HUES48 (cell line): Measurements from ENCODE around the gene PPP1R12B.

Source experiments
- H3K27ac ChIP-seq: one replicate; pipeline ENCODE4 v1.7.0; 2013; ENCODE audit warnings: low read depth, low read length, inconsistent platforms
- H3K27me3 ChIP-seq: 2 replicates; pipeline ENCODE4 v1.6.1; 2013; ENCODE audit warnings: mild to moderate bottlenecking, low read length; ENCODE audit not compliant: control insufficient read depth, insufficient read depth
- H3K36me3 ChIP-seq: 2 replicates; pipeline ENCODE4 v1.6.1; 2013; ENCODE audit warnings: low read length; ENCODE audit not compliant: control insufficient read depth, insufficient read depth
- H3K4me1 ChIP-seq: 2 replicates; pipeline ENCODE4 v1.6.1; 2013; ENCODE audit warnings: mild to moderate bottlenecking, low read length; ENCODE audit not compliant: control insufficient read depth, insufficient read depth
- H3K4me3 ChIP-seq: 2 replicates; pipeline ENCODE4 v1.5.1; 2013; ENCODE audit warnings: mild to moderate bottlenecking, low read depth, low read length
- H3K9ac ChIP-seq: 2 replicates; pipeline ENCODE4 v1.6.1; 2013; ENCODE audit warnings: mild to moderate bottlenecking, low read depth, low read length, moderate library complexity
- H3K9me3 ChIP-seq: 2 replicates; pipeline ENCODE4 v1.6.1; 2013; ENCODE audit warnings: low read length; ENCODE audit not compliant: control insufficient read depth, insufficient read depth

PPP1R12B gene

DNA sequence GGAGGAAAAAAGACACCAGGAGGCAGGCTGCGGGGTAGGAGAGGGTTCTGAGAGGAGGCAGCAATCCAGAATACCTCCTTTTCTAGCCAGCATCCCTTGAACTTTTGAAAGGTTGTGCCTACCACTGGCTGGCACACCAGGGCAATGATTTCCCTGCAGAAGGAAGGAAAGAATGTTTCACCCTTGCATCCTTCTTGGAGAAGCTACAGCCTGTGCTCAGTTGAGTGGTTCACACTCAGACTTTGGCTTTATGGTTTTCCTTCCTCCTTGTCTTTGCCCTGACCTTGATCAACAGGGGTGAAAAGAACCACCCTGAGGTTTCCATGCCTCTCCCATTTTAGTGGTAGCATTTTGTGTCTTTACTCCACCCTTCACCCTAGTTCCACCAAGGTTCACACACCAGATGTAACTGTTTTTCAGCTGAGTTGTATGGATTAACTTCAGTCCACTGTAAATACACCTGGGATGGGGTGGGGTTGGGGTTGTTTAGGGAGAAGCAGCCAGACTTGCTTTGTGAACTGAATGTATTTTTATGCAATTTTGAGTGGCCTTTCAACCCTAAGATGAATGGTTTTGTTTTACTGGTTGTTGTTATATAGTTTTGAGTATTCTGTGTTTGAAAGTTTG, 239.5 kb downstream of the PPP1R12B start:
- Histone ChIP-seq H3K27me3 (no peaks in the 10 kb centered on the region), H3K4me1 (peaks cover 5% of the 10 kb centered on the region; the same call in 1 of the 2 replicates), H3K27ac (no peak overlapping the region)

DNA sequence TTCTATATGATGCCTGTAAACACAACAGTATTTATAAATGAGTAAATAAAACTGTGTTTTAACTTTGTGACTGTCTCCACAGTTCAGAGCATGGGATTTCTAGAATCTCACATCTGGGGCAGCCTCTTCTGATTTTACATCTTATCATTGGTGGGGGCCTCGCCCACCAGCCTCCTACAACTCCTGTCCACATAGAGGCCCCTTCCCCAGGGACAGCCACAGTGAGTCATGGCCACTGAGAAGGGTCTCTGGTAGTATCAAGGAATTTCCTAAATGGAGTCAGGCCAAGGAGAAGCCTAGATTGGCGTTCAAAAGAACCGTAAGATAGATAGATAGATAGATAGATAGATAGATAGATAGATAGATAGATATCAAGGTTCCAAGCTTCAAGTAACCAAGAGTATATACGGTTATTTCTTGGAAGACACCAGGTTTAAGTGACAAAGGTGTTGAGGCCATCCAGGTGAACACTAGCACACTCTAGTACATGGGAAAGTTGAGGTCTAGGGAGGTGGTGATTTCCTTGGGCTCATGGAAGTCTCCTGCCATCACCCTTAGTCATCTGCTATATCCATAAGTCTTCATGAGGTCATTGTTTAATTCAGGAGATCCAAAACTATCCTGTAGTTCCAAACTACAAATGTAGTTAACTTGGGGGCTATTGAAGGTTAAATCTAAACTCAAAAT, 240.1 kb downstream of the PPP1R12B start:
- Histone ChIP-seq H3K4me3 (no peak overlapping the region), H3K27ac (peak overlapping the region; percentile 83), H3K9me3 (no peaks in the 10 kb centered on the region), H3K9ac (no peak overlapping the region), H3K36me3 (no peaks in the 10 kb centered on the region), H3K27me3 (no peaks in the 10 kb centered on the region), H3K4me1 (peaks cover 5% of the 10 kb centered on the region; the same call in 1 of the 2 replicates)

More for the DNA sequence above, 239.5 kb downstream of the PPP1R12B start:
- H3K4me3 ChIP-seq: no peak overlapping the region
- no peaks in the 10 kb centered on the region for H3K9me3 ChIP-seq
- H3K36me3 ChIP-seq: no peaks in the 10 kb centered on the region
- H3K9ac ChIP-seq: no peak overlapping the region

DNA sequence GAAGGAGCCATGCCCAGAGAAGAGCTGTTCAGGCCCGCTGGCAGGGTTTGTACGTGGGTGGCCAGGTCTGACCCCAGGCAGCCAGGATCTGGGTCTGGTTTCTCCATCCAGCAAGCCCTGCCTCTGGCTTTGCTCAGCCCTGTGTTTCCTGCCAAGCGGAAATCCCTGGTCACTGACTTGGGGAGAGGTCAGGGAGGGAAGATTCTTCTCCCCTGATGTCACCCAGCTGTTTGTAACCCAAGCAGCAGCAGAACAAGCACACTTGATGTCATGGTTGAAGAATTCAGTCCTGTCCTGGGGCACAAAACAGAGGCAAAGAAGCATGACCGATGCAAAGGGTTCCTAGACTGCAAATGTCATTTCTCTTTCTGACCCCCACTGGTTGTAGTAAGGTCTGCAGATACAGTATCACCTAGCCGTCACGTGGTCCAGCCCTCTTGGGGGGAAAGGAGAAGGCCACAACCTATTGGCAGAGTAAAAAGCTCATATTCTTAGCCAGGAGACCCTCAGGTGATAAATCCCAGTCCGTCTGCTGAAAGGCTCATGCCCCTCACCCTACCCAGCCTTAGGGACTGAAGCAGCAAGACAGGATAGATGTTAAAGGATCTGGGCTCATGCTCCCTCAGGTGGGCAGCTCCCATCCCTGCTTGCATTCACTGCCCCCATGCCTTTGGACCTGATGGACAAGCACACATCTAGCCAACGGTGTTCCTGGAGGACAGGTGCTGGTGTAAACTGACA, 240.9 kb downstream of the PPP1R12B start:
- Histone ChIP-seq H3K4me1 (peaks cover 5% of the 10 kb centered on the region; the same call in 1 of the 2 replicates), H3K4me3 (no peak overlapping the region), H3K9me3 (no peaks in the 10 kb centered on the region), H3K27ac (peak overlapping the region; percentile 83), H3K9ac (no peak overlapping the region), H3K27me3 (no peaks in the 10 kb centered on the region), H3K36me3 (no peaks in the 10 kb centered on the region)

DNA sequence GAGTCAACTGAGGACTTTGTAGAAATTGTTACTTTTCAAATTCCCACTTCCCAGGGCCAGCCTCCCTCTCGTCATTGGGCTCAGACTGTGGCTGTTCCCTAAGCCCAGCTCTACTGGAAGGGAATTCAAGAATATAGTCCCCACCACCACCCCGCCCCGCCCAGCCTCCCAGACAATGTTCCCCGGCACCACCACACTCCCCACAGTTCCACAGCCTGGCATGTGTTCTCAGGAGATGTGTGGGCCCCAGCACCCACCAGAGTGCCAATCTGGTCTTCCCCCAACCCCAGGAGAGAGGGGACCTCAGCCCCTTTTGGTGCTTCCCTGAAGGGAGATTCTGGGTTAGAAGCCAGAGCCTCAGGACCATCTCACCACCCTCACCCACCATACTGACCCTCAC, 241.6 kb downstream of the PPP1R12B start:
- no peaks in the 10 kb centered on the region for H3K27me3 ChIP-seq
- H3K27ac ChIP-seq: peak overlapping the region; percentile 71
- H3K4me3 ChIP-seq: no peak overlapping the region
- no peaks in the 10 kb centered on the region for H3K9me3 ChIP-seq
- no peaks in the 10 kb centered on the region for H3K36me3 ChIP-seq
- peaks cover 5% of the 10 kb centered on the region; the same call in 1 of the 2 replicates for H3K4me1 ChIP-seq
- H3K9ac ChIP-seq: no peak overlapping the region

DNA sequence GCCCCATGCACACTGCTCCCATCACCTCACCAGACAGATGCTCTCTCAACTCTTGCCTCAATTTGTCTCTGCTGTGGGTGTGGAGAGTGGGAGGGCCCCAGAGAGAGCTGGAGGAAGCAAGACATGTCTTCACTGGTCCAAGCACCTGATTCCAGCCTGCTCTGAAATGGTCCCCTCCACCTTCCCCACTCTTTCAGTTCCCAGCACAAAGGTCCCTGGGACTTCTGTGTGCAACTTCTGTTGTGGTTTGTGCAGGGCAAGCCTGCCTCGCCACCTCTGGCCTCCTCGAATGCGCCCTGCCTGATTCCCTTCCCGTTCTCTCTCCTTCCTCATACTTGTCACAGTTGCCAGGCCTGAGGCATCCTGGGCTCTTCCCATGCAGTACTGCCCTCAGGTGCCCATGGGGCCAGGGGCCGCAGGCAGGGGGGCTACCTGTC, 242.5 kb downstream of the PPP1R12B start:
- Histone ChIP-seq H3K36me3 (no peaks in the 10 kb centered on the region), H3K9me3 (no peaks in the 10 kb centered on the region), H3K27me3 (no peaks in the 10 kb centered on the region), H3K27ac (no peak overlapping the region), H3K4me3 (no peak overlapping the region), H3K4me1 (peaks cover 5% of the 10 kb centered on the region; the same call in 1 of the 2 replicates), H3K9ac (no peak overlapping the region)

DNA sequence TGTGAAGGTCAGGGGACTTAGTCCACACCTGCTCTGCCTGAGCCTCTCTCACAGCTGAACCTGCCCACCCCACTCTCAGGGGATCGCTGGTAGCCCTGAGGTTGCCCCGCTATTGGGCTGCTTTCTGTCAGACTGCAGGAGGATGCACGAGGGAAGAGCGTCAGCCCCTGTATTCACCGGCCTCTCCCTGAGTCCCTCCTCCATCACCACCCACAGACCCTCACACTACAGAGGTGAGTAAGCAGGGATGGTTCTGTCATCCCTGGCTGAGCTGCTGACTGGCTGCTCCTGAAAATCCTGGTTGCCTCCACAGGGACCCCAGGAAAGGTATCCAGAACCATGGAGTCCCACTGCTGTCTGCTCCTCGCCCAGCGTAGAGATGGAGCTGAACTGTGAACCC, 243.0 kb downstream of the PPP1R12B start:
- H3K27ac ChIP-seq: no peak overlapping the region
- H3K9me3 ChIP-seq: no peaks in the 10 kb centered on the region
- no peak overlapping the region for H3K9ac ChIP-seq
- H3K4me3 ChIP-seq: no peak overlapping the region
- no peaks in the 10 kb centered on the region for H3K36me3 ChIP-seq
- no peaks in the 10 kb centered on the region for H3K27me3 ChIP-seq
- H3K4me1 ChIP-seq: peaks cover 5% of the 10 kb centered on the region; the same call in 1 of the 2 replicates

DNA sequence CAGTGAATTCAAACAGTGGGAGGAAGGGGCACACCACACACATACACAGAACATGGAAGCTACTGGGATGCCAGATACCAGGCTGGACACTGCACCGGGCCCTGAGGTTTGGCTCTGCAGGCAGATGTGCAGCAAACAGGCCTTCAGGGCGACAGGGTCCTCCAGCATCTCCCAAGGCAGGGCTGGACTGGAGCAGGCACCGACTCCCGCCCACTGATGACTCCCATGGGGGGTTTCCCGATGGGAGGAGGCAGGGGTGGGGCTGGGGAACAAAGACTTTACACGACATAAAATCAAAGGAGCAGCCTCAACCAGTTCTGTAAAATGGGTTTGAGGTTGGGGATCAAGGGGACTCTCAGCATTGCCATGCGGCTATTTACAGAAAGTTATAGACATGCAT, 243.6 kb downstream of the PPP1R12B start:
- H3K4me1 ChIP-seq: peaks cover 5% of the 10 kb centered on the region; the same call in 1 of the 2 replicates
- no peak overlapping the region for H3K9ac ChIP-seq
- H3K27me3 ChIP-seq: no peaks in the 10 kb centered on the region
- H3K36me3 ChIP-seq: no peaks in the 10 kb centered on the region
- H3K9me3 ChIP-seq: no peaks in the 10 kb centered on the region
- H3K4me3 ChIP-seq: no peak overlapping the region
- H3K27ac ChIP-seq: no peak overlapping the region

DNA sequence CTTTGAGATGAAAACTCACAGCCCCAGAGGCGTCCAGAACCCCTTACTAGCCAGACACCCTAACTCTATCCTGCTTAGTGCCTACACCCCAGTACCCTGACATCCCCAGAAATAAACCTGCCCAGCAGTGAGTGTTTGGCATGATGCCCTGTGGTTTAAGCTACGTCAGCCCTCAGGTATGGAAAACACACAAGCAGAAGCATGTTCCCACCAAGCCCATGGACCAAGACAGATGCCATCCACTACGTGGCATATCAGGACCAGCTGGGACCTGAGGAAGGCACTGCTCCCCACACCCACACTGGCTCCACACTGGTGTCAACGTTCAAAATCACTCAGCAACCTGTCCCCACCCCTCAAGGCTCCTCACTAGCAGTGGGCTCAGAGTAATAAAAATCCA, 245.3 kb downstream of the PPP1R12B start:
- Histone ChIP-seq H3K36me3 (no peaks in the 10 kb centered on the region), H3K4me1 (peaks cover 2% of the 10 kb centered on the region; the same call in 1 of the 2 replicates), H3K9ac (no peak overlapping the region), H3K9me3 (no peaks in the 10 kb centered on the region), H3K27ac (no peak overlapping the region), H3K27me3 (no peaks in the 10 kb centered on the region), H3K4me3 (no peak overlapping the region)

DNA sequence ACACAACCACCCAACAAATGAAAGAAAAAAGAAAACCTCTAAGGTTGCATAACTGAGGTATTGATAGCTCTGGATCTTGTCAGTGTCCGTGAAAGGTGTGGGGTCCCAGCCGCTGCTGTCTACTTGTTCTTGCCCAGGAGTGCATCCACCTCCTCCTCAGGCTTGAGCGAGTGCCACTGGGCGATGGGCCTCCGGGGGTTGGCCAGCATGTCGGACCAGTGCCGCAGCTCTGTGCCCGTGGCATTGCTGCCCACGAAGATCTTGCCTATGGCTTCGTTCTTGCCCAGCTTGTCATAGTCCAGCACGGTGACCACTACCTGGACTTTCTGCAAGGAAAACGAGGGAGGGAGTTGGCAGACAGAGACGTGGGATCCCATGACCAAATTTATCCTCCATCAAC, 248.1 kb downstream of the PPP1R12B start:
- Histone ChIP-seq H3K27ac (no peak overlapping the region), H3K4me3 (no peak overlapping the region), H3K4me1 (no peaks in the 10 kb centered on the region), H3K9ac (no peak overlapping the region), H3K36me3 (no peaks in the 10 kb centered on the region; the same call in 1 of the 2 replicates), H3K9me3 (no peaks in the 10 kb centered on the region), H3K27me3 (no peaks in the 10 kb centered on the region)

DNA sequence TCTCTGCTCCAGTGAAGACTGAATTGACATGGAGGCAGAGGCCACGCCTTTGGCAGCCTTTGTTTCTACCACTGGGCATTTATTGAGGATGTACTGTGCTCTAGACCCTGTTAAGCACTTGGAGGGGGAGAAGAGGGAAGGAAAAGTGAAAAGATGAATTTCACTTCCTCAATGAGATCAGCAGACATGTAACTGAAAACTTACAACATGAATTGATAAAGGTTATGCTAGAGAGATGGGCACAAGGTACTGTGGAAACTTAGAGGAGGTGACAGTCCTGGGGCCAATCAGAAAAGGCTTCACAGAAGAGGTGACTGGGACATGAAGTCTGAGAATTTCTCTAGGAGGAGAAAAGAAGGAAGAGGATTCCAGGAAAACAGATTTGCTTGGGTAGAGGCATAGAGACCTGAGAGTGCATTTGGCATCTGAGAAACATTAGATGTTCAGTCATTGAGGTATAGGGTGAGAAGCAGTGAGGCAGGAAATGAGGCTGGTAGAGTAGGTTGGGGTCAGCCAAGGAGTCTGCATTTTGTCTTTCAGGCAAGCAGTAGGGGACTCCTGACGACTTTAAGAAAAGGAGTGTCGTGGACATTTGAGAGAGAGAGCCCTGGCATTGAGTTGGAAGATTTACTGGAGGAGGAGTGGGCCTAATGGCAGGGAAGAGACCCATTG, 248.7 kb downstream of the PPP1R12B start:
- H3K27ac ChIP-seq: no peak overlapping the region
- no peak overlapping the region for H3K4me3 ChIP-seq
- no peak overlapping the region for H3K9ac ChIP-seq

More for the DNA sequence above, 248.7 kb downstream of the PPP1R12B start:
- Histone ChIP-seq H3K9me3 (no peaks in the 10 kb centered on the region), H3K4me1 (no peaks in the 10 kb centered on the region), H3K36me3 (no peaks in the 10 kb centered on the region; the same call in 1 of the 2 replicates), H3K27me3 (no peaks in the 10 kb centered on the region)
